Upper lobe of left lung (tissue), 4 donors: ENCODE results near the gene MYEOV.

Experiments
- CTCF ChIP-seq, 6 experiments: fragments of 450-650 bp in 4 of 6; fragments of 200-600 bp in 2 of 6; sonication (generic) in 2 of 6; IDR thresholded peaks; one replicate each; pipeline ENCODE4 v1.5.1; 2016 to 2019; ENCODE audit warnings: antibody characterized with exemption in 6 of 6
- POLR2A ChIP-seq, 4 donors: fragments of 450-650 bp; IDR thresholded peaks; one replicate each; pipeline ENCODE4 v1.5.1; 2016 to 2017; ENCODE audit warnings: antibody characterized with exemption in 4 of 4, mild to moderate bottlenecking in 2 of 4
- POLR2AphosphoS5 ChIP-seq, 2 donors: sonication (generic); formaldehyde crosslinking; IDR thresholded peaks; one replicate each; pipeline ENCODE4 v1.5.1; 2017; ENCODE audit warnings: antibody characterized with exemption in 2 of 2

- TF ChIP-seq POLR2A (IDR thresholded peaks at IDR 0.05), result no peak
- TF ChIP-seq CTCF (IDR thresholded peaks at IDR 0.05), result no peak
- peak; percentile 37 to 48 for TF ChIP-seq POLR2AphosphoS5 (IDR thresholded peaks at IDR 0.05)
These were observed 5.7 kb upstream of the MYEOV start for GRCh38 chr11:69287968-69288882.
